Neural cell (in vitro differentiated cells): ENCODE data around the gene CDH7.

Experiments
- CTCF ChIP-seq: fragments of 450-650 bp; IDR thresholded peaks from 2 replicates; pipeline ENCODE4 v1.5.1; 2014; ENCODE audit warnings: antibody characterized with exemption, mild to moderate bottlenecking, moderate library complexity; ENCODE audit not compliant: poor library complexity, severe bottlenecking
- EP300 ChIP-seq: fragments of 450-650 bp; conservative IDR thresholded peaks from 2 replicates; pipeline ENCODE4 v1.6.1; 2014; ENCODE audit warnings: antibody characterized with exemption, mild to moderate bottlenecking, moderate library complexity; ENCODE audit not compliant: poor library complexity, severe bottlenecking
- EZH2 ChIP-seq: fragments of 200-600, 300-800 bp; shearing (Covaris generic), sonication (generic); IDR thresholded peaks from 2 replicates; pipeline ENCODE4 v1.6.1; 2014; ENCODE audit warnings: antibody characterized with exemption, low read length, borderline replicate concordance, mild to moderate bottlenecking; ENCODE audit not compliant: insufficient read depth, poor library complexity, severe bottlenecking
- MXI1 ChIP-seq: fragments of 450-650 bp; conservative IDR thresholded peaks from 2 replicates; pipeline ENCODE4 v1.6.1; 2014; ENCODE audit warnings: antibody characterized with exemption, mild to moderate bottlenecking; ENCODE audit not compliant: poor library complexity, severe bottlenecking
- POLR2AphosphoS5 ChIP-seq: IDR thresholded peaks from 2 replicates; pipeline ENCODE4 v1.6.1; 2012
- RAD21 ChIP-seq: fragments of 450-650 bp; conservative IDR thresholded peaks from 2 replicates; pipeline ENCODE4 v1.6.1; 2014; ENCODE audit warnings: antibody characterized with exemption, mild to moderate bottlenecking, moderate library complexity
- REST ChIP-seq: IDR thresholded peaks from 2 replicates; pipeline ENCODE4 v1.6.1; 2012; ENCODE audit warnings: borderline replicate concordance
- SMC3 ChIP-seq: fragments of 450-650 bp; conservative IDR thresholded peaks from 2 replicates; pipeline ENCODE4 v1.6.1; 2014; ENCODE audit warnings: antibody characterized with exemption, mild to moderate bottlenecking, moderate library complexity; ENCODE audit not compliant: poor library complexity
- TAF1 ChIP-seq: IDR thresholded peaks from 2 replicates; pipeline ENCODE4 v1.6.1; 2012; ENCODE audit warnings: low read depth

- no peak for TF ChIP-seq TAF1
- no peak for TF ChIP-seq CTCF
- TF ChIP-seq POLR2AphosphoS5 = no peak
- TF ChIP-seq REST = no peak
- no peak for TF ChIP-seq EZH2
- TF ChIP-seq MXI1 = no peak
- TF ChIP-seq EP300 = no peak
- TF ChIP-seq RAD21 = no peak
- no peak for TF ChIP-seq SMC3
Observed at GRCh38 chr18:65907281-65907680, 156.5 kb downstream of the CDH7 start.
